ENCODE data around the gene PLAC8L1. TPM values are rescaled to one million over a fixed set of nuclear protein-coding genes. Genes with fewer than 3 reads are reported as not detected.

Gene PLAC8L1
- total and polyA plus RNA-seq, 4 donors: 0.39 to 2.4 (median 2.1) TPM; not detected in 1

DNA sequence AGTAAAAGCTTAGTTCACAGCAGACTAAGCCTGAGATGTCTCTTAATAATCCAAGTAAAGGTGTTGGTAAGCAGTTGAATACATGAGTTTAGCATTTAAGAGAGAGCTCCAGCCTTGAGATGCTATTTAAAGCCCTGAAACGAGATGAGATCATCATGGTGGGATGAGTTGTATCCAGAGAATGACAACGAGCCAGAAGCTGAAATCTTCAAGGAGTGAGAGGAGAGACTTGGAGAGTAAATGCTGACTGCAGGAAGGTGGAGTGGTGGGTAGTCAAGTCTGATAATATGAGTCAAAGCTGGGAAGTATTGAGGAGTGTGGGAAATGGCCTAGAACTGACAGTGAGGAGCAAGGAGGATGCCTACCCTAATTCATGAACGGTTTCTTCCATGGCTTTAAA, 53.7 kb downstream of the PLAC8L1 start:
- no peak overlapping the region for H3K27ac ChIP-seq (ENCODE audit: low read depth, low read length)
- 68% methylated on average over 2 of the region's 3 CpGs for WGBS (ENCODE audit: insufficient coverage)
- H3K27me3 ChIP-seq (ENCODE audit: control insufficient read depth, insufficient read depth, low read length): no peaks in the 10 kb centered on the region
- no peaks in the 10 kb centered on the region for H3K36me3 ChIP-seq (ENCODE audit: control insufficient read depth, insufficient read depth, low read length)
- no peak overlapping the region for H3K4me3 ChIP-seq (ENCODE audit: low read depth, low read length)
- H3K4me1 ChIP-seq (ENCODE audit: control insufficient read depth, insufficient read depth, low read length): no peaks in the 10 kb centered on the region
- no peak for DNase-seq (ENCODE audit: low read depth in 4 of 6, low spot score in 6 of 6)
- H3K9me3 ChIP-seq (ENCODE audit: control insufficient read depth, insufficient read depth, low read length): no peaks in the 10 kb centered on the region

DNA sequence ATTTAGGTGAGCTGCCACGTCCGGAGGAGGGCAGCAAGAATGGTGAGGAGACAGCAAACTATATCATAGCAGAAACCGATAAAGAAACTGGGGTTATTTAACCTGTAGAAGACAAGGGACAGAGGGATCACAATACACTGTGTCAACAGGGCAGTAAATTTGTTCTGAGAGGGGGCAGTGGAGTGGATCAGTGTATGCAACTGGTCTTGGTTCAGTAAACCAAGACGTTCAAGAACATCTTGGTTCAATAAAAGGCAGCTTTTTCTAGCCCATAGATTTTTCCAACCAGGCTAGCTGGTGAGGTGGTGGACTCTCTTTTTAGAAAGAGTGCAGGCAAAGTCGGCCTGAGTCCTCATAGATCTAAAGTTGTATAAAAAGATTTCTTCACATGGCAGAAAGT, 55.3 kb downstream of the PLAC8L1 start:
- Histone ChIP-seq H3K27ac (ENCODE audit: low read depth, low read length) (no peak overlapping the region), H3K9me3 (ENCODE audit: control insufficient read depth, insufficient read depth, low read length) (no peaks in the 10 kb centered on the region)
- WGBS (ENCODE audit: insufficient coverage): 74% methylated on average over 4 of the region's 5 CpGs

DNA sequence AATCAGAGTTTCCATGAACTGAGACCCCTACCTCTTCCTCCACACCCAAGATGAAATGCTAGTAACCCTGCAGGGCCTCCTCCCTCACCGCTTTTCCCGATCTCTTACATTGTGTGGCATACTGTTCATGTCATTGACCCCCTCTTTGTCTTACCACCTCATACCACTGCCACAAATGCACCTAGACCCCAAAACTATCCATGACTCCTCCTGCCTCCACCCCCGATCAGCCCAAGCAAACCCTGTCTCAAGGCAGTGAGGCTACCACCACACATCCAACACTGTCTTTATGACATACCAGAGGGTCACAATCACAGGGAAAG, 55.7 kb downstream of the PLAC8L1 start:
- 47% methylated on average over 3 of the region's 3 CpGs for WGBS (ENCODE audit: insufficient coverage)
- H3K4me3 ChIP-seq (ENCODE audit: low read depth, low read length): no peak overlapping the region

More for the DNA sequence above, 55.3 kb downstream of the PLAC8L1 start:
- no peaks in the 10 kb centered on the region for H3K36me3 ChIP-seq (ENCODE audit: control insufficient read depth, insufficient read depth, low read length)
- no peak for DNase-seq (ENCODE audit: low read depth in 4 of 6, low spot score in 6 of 6)
- no peak overlapping the region for H3K4me3 ChIP-seq (ENCODE audit: low read depth, low read length)
- H3K27me3 ChIP-seq (ENCODE audit: control insufficient read depth, insufficient read depth, low read length): no peaks in the 10 kb centered on the region
- H3K4me1 ChIP-seq (ENCODE audit: control insufficient read depth, insufficient read depth, low read length): no peaks in the 10 kb centered on the region

DNA sequence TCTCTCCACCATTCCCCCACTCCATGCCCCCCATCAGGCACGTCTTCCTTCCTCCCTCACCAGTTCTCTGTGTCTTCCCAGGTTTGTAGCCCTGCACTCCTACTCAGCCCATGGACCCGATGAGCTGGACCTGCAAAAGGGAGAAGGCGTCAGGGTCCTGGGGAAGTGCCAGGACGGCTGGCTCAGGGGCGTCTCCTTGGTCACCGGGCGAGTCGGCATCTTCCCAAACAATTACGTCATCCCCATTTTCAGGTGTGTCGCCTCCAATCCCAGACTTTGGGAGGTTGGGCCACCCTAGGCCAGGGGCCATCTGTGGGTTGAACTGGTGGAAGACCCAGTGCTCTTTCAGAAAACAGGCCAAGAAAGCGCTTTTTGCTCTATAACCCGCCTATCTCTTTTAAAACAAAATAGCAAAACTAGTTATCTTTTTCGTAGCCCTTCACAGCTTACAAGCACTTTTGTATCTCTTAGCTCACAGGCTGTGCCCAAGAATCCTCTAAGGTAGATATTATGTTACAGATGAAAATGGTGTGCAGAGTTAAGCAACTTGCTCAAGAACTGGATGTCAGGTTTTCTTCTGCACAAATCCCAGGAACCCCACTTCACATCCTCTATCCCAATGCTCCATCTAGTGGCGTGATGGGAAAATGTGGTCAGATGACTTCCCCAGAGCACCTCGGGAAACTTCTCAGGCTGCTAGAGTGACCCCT, 56.2 kb downstream of the PLAC8L1 start:
- H3K4me3 ChIP-seq (ENCODE audit: low read depth, low read length): no peak overlapping the region
- no peak overlapping the region for H3K27ac ChIP-seq (ENCODE audit: low read depth, low read length)
- WGBS (ENCODE audit: insufficient coverage): 67% methylated on average over 8 of the region's 15 CpGs
- DNase-seq (ENCODE audit: low read depth in 4 of 6, low spot score in 6 of 6): peak; percentile 58 to 95 (median 66)
- H3K36me3 ChIP-seq (ENCODE audit: control insufficient read depth, insufficient read depth, low read length): no peaks in the 10 kb centered on the region
- H3K4me1 ChIP-seq (ENCODE audit: control insufficient read depth, insufficient read depth, low read length): no peaks in the 10 kb centered on the region
- no peaks in the 10 kb centered on the region for H3K9me3 ChIP-seq (ENCODE audit: control insufficient read depth, insufficient read depth, low read length)
- no peaks in the 10 kb centered on the region for H3K27me3 ChIP-seq (ENCODE audit: control insufficient read depth, insufficient read depth, low read length)

More for the DNA sequence above, 55.7 kb downstream of the PLAC8L1 start:
- Histone ChIP-seq H3K27ac (ENCODE audit: low read depth, low read length) (no peak overlapping the region), H3K36me3 (ENCODE audit: control insufficient read depth, insufficient read depth, low read length) (no peaks in the 10 kb centered on the region), H3K27me3 (ENCODE audit: control insufficient read depth, insufficient read depth, low read length) (no peaks in the 10 kb centered on the region), H3K4me1 (ENCODE audit: control insufficient read depth, insufficient read depth, low read length) (no peaks in the 10 kb centered on the region), H3K9me3 (ENCODE audit: control insufficient read depth, insufficient read depth, low read length) (no peaks in the 10 kb centered on the region)
- DNase-seq (ENCODE audit: low read depth in 4 of 6, low spot score in 6 of 6): no peak

DNA sequence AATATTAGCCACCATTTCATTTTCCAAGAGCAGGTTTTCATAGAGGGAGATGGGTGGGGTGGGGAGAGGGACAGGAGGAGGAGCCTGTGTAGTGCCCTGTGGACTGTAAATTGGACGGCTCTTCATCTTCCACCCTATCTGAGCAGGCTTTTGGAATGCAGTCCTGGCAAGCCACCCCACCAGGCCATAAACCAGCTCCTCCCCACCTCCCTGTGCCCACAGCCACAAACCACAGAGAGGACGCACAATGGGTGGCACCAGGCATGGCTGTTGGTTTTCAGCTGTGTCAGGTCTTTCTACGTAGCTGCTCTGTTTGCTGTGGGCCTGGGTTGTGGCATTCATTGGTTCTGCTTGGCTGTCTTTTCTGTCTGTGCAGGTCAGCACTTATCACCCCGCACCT, 58.0 kb downstream of the PLAC8L1 start:
- DNase-seq (ENCODE audit: low read depth in 4 of 6, low spot score in 6 of 6): no peak
- H3K27me3 ChIP-seq (ENCODE audit: control insufficient read depth, insufficient read depth, low read length): no peaks in the 10 kb centered on the region
- H3K9me3 ChIP-seq (ENCODE audit: control insufficient read depth, insufficient read depth, low read length): no peaks in the 10 kb centered on the region
- H3K36me3 ChIP-seq (ENCODE audit: control insufficient read depth, insufficient read depth, low read length): no peaks in the 10 kb centered on the region
- H3K4me1 ChIP-seq (ENCODE audit: control insufficient read depth, insufficient read depth, low read length): no peaks in the 10 kb centered on the region
- 94% methylated on average over 3 of the region's 4 CpGs for WGBS (ENCODE audit: insufficient coverage)
- H3K4me3 ChIP-seq (ENCODE audit: low read depth, low read length): no peak overlapping the region
- no peak overlapping the region for H3K27ac ChIP-seq (ENCODE audit: low read depth, low read length)

DNA sequence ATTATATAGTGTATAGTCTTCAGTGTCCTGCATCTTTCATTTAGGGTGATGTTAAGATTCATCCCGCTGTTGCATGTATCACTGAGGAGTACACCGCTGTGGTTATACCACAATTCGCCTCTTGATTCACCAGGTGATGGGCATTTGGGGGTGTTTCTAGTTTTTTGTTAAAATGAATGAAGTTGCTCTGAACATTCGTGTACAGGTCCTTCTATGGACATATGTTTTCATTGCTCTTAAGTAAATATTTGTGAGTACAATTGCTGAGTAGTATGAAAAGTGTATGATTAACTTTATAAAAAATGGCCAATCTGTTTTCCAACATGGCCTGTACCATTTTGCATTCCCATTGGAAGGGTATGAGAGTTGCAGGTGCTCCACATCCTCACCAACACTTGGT, 61.7 kb downstream of the PLAC8L1 start:
- Histone ChIP-seq H3K9me3 (ENCODE audit: control insufficient read depth, insufficient read depth, low read length) (no peaks in the 10 kb centered on the region), H3K36me3 (ENCODE audit: control insufficient read depth, insufficient read depth, low read length) (no peaks in the 10 kb centered on the region), H3K27me3 (ENCODE audit: control insufficient read depth, insufficient read depth, low read length) (no peaks in the 10 kb centered on the region), H3K4me1 (ENCODE audit: control insufficient read depth, insufficient read depth, low read length) (no peaks in the 10 kb centered on the region), H3K4me3 (ENCODE audit: low read depth, low read length) (no peak overlapping the region), H3K27ac (ENCODE audit: low read depth, low read length) (no peak overlapping the region)
- DNase-seq (ENCODE audit: low read depth in 4 of 6, low spot score in 6 of 6): no peak
- 96% methylated on average over 3 of the region's 4 CpGs for WGBS (ENCODE audit: insufficient coverage)

DNA sequence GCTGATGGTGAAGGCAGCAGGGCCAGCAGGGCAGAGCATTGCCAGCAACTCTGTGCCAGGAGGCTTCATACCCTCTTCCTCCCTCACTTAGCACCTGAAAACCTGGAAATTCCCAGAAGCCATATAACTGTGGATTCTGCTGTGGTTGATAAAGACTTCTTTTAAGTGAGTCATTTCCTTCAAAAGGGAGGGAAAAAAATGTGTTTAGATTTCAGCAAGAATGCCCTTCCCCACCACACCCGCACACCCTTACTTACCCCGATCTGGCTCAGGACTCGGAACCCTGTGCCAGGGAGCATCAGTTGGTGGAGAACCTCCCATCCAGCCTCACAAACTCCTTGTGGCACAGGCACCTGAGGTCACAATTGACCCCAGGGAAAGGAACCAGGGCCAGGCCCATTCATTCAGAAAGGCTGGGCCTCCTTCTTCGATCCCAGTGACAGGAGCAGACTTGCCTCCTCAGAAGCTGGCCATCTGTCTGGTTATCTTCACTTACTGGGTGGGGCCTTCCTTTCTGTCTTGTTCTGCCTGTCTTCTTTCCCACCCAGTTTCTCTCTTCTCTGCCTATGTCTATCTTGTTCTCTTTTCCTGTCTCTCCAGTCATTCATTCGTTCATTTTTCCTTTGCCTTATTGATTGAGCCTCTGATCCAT, 62.6 kb downstream of the PLAC8L1 start:
- no peak for DNase-seq (ENCODE audit: low read depth in 4 of 6, low spot score in 6 of 6)
- H3K4me1 ChIP-seq (ENCODE audit: control insufficient read depth, insufficient read depth, low read length): no peaks in the 10 kb centered on the region
- 91% methylated on average over 5 of the region's 5 CpGs for WGBS (ENCODE audit: insufficient coverage)
- H3K27ac ChIP-seq (ENCODE audit: low read depth, low read length): no peak overlapping the region
- H3K4me3 ChIP-seq (ENCODE audit: low read depth, low read length): no peak overlapping the region
- no peaks in the 10 kb centered on the region for H3K9me3 ChIP-seq (ENCODE audit: control insufficient read depth, insufficient read depth, low read length)
- no peaks in the 10 kb centered on the region for H3K36me3 ChIP-seq (ENCODE audit: control insufficient read depth, insufficient read depth, low read length)
- no peaks in the 10 kb centered on the region for H3K27me3 ChIP-seq (ENCODE audit: control insufficient read depth, insufficient read depth, low read length)

DNA sequence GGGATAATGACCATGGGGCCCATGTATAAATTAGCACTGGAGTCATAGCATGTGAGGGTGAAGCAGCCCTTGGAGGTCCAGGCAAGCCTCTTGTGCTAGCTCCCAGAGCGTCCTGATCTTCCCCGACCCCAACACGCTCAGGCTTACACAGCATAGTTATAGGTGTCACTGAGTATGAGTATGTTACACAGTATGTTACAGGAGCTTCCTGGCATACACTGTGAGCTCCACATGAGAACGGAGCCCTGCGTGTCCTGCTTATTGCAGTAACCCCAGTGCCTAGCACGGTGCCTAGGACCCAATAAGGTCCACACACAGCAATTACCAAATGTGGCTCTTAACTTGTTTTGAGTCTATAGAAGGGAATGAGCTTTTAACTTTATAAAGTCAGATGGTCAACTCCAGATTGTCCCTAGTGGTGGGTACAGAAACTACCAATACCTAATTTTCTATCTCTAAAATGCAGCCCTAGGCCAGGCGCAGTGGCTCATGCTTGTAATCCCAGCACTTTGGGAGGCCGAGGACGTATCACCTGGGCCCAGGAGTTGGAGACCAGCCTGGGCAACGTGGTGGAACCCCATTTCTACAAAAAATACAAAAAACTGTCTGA, 64.1 kb downstream of the PLAC8L1 start:
- no peaks in the 10 kb centered on the region for H3K9me3 ChIP-seq (ENCODE audit: control insufficient read depth, insufficient read depth, low read length)
- WGBS (ENCODE audit: insufficient coverage): 82% methylated on average over 7 of the region's 10 CpGs
- no peaks in the 10 kb centered on the region for H3K27me3 ChIP-seq (ENCODE audit: control insufficient read depth, insufficient read depth, low read length)

DNA sequence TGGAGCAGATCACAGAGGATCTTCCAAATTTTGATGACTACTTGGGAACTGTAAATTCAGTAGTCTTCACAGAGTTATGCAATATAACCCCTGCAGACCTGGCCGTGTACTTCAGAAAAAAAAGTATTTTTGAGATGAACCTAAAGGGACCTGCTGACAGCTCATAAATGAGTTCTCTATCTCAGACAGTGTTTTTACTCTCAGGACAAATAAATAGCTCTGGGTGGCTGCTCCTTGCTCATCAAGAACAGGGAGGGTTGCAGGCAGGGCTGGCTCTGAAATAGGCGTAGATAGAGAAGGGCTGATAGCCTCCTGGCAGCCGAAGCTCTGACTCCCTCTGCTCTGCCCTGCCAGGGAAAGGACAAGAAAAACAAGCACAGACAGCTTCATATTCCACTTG, 64.8 kb downstream of the PLAC8L1 start:
- H3K27me3 ChIP-seq (ENCODE audit: control insufficient read depth, insufficient read depth, low read length): no peaks in the 10 kb centered on the region
- no peak overlapping the region for H3K27ac ChIP-seq (ENCODE audit: low read depth, low read length)
- H3K4me3 ChIP-seq (ENCODE audit: low read depth, low read length): no peak overlapping the region
- no peaks in the 10 kb centered on the region for H3K4me1 ChIP-seq (ENCODE audit: control insufficient read depth, insufficient read depth, low read length)
- no peak for DNase-seq (ENCODE audit: low read depth in 4 of 6, low spot score in 6 of 6)
- H3K9me3 ChIP-seq (ENCODE audit: control insufficient read depth, insufficient read depth, low read length): no peaks in the 10 kb centered on the region
- no peaks in the 10 kb centered on the region for H3K36me3 ChIP-seq (ENCODE audit: control insufficient read depth, insufficient read depth, low read length)
- WGBS (ENCODE audit: insufficient coverage): 90% methylated on average over 2 of the region's 3 CpGs

More for the DNA sequence above, 64.1 kb downstream of the PLAC8L1 start:
- no peak overlapping the region for H3K4me3 ChIP-seq (ENCODE audit: low read depth, low read length)
- H3K36me3 ChIP-seq (ENCODE audit: control insufficient read depth, insufficient read depth, low read length): no peaks in the 10 kb centered on the region
- no peak for DNase-seq (ENCODE audit: low read depth in 4 of 6, low spot score in 6 of 6)
- H3K4me1 ChIP-seq (ENCODE audit: control insufficient read depth, insufficient read depth, low read length): no peaks in the 10 kb centered on the region
- H3K27ac ChIP-seq (ENCODE audit: low read depth, low read length): no peak overlapping the region

DNA sequence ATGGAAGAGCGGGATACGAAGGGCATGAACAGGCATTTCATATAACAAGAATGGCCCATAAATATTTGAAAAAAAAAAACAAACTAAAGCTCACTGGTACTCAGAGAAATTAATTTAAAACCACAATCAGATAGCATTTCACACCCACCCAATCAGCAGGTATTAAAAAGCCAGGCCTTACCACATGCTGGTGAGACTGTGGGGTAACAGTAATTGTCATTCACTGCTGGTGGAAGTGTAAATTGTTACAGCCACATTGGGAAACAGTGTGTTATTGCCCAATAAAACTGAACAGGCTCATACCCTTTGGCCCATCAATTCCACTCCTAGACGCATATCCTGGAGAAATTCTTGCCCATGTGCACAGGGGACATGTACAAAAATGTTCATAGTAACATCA, 66.0 kb downstream of the PLAC8L1 start:
- DNase-seq (ENCODE audit: low read depth in 4 of 6, low spot score in 6 of 6): peak in 1 of 6 donors; percentile 28
- Histone ChIP-seq H3K27ac (ENCODE audit: low read depth, low read length) (no peak overlapping the region), H3K4me1 (ENCODE audit: control insufficient read depth, insufficient read depth, low read length) (no peaks in the 10 kb centered on the region), H3K27me3 (ENCODE audit: control insufficient read depth, insufficient read depth, low read length) (no peaks in the 10 kb centered on the region), H3K36me3 (ENCODE audit: control insufficient read depth, insufficient read depth, low read length) (no peaks in the 10 kb centered on the region), H3K9me3 (ENCODE audit: control insufficient read depth, insufficient read depth, low read length) (no peaks in the 10 kb centered on the region), H3K4me3 (ENCODE audit: low read depth, low read length) (no peak overlapping the region)
- WGBS (ENCODE audit: insufficient coverage): no CpG with 5 or more reads among the region's 3 CpGs
